H4 (cell line): ENCODE results near the gene ATP8B1. TPM values are rescaled to one million over a fixed set of nuclear protein-coding genes. Genes with fewer than 3 reads are reported as not detected.
"Not testable (repeated sequence)": the region's sequence is repeated elsewhere in the genome, so short reads cannot be mapped to it uniquely, and the experiment has no call there.

ENCODE experiments used
- DNase-seq: peaks from one replicate; pipeline ENCODE4 v3.0.0-alpha.2; 2015; ENCODE audit warnings: low spot score
- total RNA-seq: library from RNA; depleted of rRNA; stranded (reverse); fragments of >200 nt; shearing (Covaris generic); gene quantifications from 2 replicates; pipeline ENCODE4 v1.2.3, GENCODE V29; 2014

ATP8B1 gene
- total RNA-seq, 1 experiment from 2014 or later, result 0.64 TPM

DNA sequence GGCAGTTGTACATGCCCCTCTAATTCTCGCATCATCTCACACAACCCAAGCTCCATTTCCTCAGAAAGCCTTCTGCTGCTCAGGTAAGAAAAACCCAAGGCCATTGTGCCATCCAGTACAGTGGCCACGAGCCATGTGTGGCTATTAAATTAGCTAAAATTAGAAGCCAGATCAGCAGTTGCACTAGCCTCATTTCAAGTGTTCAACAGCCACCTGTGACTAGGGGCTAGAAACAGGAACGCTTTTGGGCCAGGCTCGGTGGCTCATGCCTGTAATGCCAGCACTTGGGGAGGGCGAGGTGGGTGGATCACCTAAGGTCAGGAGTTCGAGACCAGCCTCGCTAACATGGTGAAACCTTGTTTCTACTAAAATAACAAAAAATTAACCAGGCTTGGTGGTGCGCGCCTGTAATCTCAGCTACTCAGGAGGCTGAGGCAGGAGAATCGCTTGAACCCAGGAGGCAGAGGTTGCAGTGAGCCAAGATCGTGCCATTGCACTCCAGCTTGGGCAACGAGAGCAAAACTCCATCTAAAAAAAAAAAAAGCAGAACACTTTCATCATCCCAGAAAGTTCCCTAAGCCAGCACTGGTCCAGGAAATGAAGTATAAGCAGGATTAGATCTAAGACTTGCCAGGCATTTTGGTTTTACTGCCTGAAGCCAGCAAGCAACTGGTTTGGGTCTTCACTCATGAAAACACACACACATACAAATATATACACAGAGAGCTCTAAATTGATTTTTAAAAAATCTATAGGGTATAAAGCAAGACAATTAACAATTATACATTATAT, 35.7 kb downstream of the ATP8B1 start:
- no peak for DNase-seq

DNA sequence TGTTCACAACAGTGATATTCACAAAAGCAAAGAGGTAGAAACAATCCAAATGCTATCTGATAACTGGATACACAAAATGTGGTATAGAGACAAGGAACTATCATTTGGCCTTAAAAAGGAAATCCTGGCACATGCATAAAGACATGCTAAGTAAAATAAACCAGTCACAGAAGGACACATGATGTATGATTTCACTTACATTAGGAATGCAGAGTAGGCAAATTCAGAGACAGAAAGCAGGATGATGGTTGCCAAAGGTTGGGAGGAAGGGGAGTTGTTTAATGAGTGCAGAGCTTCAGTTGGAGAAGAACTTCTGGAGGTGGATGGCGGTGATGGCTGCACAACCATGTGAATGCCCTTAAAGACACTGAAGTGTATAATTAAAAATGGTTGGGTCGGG, 38.1 kb downstream of the ATP8B1 start:
- DNase-seq, result no peak

DNA sequence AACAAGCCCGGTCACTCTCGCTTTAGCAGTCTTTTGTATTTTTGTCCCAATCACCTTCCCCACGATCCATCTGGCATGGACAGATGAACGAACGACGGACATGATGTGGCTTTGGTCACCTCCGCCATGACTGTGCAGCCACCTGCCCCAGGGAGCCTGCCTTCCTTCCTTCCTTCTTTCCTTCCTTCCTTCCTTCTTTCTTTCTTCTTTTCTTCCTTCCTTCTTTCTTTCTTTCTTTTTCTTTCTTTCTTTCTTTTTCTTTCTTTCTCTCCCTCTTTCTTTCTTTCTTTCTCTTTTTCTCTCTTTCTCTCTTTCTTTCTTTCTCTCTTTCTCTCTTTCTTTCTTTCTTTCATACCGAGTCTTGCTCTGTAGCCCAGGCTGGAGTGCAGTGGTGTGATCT, 39.0 kb downstream of the ATP8B1 start:
- no peak for DNase-seq

DNA sequence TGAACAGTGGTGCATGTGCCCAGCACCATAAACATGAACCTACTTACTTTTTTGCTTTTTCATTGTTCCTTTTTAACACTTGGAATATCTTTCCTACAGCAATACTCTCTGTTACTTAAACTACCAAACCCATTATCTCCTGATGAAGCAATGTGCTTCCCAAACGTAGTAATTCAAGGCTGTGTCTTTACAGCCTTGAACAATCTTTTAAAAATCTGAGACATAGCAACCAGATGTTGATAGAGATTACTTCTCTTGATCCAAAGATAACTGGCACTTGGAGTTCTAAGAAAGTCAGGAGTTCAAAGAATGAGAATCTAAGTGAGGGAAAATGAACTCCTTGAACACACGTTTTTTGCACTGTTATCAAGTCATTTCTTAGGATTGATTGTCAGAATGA, 40.4 kb downstream of the ATP8B1 start:
- no peak for DNase-seq

DNA sequence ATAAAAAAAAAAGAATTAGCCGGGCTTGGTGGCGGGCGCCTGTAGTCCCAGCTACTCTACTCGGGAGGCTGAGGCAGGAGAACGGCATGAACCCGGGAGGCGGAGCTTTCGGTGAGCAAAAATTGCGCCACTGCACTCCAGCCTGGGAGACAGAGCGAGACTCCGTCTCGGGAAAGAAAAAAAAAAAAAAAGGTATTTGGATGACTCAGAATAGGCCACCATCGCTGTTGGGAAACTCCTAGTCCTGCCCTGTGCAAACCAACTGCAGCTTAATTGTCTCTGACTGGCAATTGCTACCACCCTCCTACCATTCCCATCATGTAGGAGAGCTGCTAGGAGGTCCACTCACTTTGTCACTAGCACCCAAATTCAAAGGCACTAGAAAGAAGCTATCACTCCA, 43.5 kb downstream of the ATP8B1 start:
- DNase-seq, result peak; percentile 65

DNA sequence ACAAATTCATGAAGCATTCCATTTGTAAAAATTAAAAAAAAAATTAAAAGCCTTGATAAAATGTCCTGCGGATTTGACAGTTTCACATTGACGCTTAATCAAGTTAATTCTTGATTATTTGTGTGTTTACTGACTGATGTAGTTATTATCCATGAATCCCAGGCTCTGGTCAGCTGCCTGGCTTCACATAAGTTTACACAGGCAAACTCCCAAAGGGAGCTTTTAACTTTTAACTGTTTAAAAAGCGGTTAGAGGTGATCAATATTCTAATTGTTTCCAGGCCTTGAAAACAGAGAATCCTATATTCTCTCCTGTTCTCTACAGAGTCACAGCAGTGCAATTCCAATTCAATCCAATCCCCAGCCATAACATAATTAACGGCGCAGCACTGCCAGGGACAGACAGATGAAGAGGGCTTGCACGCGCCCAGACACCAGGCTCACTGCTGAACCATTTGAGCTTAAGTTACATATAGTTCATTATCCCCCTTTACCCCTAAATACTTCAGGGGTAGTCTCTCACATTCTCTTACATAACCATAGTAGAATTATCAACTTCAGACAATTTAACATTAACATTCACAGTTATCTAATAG, 47.5 kb downstream of the ATP8B1 start:
- no peak for DNase-seq

DNA sequence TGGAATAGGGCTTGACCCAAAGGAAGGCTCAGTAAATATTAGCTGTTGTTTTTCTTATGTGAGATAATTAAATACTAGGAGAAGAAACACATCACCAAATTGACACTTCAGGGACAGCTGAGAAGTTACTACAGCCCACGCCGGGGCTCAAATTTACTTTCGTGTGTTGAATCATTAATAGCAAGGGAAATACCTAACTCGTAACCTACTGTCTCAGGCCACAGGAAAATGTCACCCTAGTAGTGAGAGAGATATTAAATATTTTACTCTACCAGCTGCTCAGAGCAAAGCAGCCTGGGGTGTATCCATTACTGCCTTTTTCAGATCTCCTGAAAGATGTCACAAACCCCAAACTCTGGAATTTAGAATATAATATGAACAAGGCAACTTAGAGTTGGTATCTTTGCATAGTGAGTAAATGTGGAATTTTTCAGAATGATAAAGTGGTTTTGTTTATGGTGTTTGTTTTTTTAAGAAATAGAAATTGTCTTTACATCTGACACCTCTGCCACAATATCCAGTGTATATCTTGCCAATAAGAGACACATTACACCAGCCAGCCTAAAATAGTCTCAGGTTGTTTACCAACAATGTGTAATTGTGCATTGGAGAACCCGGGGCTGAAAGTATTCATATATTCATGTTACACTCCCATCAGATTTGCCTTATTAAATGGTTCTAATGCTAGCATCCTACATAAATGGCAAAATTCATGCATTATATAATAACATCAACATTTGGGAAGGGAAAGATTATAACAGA, 48.4 kb downstream of the ATP8B1 start:
- DNase-seq, result no peak

DNA sequence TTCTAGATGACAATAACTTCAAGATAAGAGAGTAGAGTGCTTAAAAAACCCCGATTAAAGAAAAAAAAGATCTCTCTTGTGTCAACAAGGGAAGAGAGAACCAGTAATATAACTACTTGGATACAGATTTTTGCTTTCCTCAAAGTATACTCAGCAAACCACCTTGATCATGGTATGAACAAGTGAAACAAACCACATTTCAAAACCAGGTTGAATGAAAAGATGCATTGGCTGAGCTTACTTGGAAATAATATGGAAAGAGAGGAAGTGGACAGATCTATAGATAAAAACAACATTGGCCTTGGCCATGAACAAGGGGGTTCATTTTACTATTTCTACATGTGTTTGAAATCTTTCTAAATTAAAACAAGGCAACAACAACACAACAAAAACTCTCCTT, 50.1 kb downstream of the ATP8B1 start:
- DNase-seq, result no peak

DNA sequence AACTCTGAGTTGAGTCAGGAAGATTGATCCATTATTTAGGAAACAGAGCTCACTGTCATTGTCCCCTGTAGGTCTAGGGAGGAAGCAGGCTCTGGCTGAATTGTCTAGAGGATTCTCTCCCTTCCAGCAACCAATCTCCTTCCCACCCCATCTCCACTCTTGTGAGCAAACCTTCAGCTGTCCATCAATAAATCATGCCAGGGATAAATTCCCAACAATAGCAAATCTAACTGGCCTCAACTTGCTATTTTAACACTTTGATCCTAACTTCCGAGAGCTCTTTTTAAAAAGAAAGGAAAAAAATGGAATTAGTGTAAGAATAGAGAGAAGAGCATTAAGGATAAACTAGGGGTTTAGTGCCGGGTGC, 53.5 kb downstream of the ATP8B1 start:
- no peak for DNase-seq

DNA sequence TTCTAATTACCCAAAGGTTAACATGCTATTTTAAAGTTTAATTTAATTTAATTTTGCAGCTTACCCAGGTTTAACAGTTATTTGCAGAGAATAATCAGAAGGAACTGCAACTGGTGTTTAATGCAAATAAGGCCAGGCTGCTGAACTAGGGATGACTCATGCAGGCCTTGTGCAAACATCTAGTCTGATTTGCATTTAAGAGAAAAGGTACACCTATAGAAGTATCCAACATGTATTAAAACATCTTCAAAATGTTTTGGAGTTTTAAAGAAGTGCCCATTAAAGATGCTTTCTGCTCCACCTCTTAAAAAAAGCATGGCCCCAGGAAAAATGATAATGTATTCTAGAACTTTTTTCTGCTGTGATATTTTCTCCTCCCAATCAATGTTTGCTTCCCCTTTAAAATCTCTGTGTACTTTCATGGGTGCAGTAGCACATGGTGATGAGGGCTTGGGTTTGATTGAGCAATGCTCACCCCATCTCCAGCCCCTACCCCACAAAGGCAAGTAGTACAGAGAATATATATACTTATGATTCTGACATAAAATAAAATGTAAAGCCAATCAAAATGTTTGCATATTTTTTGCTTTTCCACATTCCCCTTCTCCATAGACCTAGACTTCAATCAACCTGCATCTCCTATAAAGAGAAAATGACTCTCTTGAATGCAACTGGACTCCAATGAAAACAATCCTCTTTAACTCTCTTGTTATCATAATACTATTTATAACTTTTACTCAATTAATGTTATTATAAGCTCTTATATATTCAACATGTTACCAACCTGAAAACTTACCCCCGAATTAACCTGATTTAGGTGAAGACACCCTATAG, 54.1 kb downstream of the ATP8B1 start:
- peak; percentile 30 for DNase-seq

DNA sequence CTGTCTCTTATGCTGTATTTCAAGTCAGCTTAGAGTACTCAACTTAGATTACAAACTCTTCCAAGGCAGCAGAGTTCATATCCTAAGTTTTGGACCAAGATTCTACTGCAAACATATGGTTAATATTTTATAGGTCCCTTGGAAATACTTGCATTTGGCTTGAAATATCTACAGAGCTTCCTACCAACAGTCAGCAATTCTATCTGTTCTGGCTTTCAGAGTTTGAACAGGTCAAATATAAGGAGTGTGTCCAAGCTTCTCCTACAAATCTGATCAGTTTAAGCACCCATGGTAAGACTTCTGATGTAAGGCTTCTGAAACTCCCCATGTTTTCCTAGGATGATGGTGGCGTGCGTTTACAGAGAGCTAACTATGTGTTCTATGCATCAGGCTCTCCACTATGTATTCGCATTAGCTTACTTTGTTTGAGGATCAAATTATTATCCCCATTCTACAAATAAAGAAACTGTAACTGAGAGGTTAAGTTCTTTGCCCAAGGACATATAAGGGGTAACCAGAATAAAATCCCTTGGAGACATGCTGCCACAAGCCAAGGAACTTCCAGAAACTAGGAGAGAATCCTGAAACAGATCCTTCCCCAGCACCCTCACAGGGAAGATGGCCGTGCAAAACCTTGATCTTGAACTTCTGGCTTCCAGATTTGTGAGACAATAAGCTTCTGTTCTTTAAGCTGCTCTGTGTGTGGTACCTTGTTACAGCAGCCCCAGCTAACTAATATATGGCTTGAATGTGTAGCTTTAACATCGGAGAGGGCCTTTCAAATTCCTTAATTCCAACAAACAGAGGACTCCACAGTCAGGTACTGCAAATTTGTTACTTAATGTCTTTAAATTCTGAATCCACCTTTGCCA, 55.1 kb downstream of the ATP8B1 start:
- DNase-seq, result no peak

DNA sequence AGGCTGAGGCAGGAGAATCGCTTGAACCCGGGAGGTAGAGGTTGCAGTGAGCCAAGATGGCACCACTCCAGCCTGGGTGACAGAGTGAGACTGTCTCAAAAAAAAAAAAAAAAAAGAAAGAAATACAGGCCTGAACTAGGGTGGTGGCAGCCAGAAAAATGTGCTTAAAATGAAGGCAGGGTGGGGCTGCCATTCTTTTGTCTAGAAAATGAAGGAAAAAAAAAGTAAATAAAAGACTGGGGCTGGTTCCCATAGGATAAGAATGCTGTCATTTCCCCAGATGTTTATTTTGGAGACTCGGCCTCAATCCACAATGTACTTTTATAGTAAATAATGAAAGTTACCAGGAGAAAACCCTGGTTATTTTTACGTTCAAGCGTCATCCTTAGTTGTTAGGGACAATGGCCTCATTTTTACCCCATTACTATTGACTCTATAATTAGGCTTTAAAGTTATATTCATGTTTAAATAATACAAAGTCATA, 58.9 kb downstream of the ATP8B1 start:
- peak; percentile 61 for DNase-seq

DNA sequence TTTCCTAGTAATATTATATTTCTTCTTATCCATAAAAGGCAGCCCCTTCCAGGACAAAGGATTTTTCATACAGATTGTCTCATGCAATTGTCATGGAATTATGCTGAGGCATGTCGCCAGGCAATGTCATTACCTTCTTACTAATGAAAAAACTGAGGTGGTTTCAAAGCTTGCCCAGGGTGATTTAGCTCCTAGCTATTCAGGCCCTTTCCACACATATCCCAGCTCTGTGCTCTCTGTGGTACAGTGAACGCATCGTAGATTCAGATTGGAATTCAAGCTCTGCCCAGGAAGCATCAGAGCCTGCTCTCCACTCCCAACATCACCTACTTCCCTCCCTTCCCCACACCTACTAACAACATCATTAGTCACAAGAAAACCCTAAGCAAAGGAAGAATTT, 60.1 kb downstream of the ATP8B1 start:
- no peak for DNase-seq

DNA sequence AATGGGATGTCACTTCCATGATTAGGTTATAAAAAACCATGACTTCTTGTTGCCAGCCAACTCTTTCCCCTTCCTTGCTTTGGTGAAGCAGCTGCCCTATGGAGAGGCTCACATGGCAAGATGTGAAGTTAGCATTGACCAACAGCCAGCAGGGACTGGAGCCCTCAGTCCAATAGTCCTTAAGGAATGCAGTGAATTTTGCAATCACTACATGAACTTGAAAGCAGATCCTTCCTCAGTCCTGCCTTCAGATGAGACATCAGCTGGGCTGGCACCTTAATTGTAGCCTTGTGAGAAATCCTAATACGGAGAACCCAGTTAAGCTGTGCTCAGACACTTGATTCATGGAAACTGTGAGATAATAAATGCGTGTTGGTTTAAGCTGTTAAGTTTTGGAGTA, 61.8 kb downstream of the ATP8B1 start:
- no peak for DNase-seq

DNA sequence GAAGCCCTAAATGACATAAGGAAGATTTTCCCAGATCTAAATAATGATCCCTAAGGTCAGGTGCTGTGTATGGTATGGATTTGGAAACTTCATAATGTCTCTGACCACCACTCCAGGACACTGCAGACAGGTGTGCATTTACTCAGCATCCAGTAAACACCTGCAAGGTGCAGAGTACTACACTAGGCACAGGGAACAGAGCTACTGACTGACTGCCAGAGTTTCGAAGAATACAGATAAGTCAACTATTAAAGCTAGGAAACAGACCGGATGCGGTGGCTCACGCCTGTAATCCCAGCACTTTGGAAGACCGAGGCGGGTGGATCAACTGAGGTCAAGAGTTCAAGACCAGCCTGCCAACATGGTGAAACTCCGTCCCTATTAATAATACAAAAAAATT, 65.0 kb downstream of the ATP8B1 start:
- no peak for DNase-seq

DNA sequence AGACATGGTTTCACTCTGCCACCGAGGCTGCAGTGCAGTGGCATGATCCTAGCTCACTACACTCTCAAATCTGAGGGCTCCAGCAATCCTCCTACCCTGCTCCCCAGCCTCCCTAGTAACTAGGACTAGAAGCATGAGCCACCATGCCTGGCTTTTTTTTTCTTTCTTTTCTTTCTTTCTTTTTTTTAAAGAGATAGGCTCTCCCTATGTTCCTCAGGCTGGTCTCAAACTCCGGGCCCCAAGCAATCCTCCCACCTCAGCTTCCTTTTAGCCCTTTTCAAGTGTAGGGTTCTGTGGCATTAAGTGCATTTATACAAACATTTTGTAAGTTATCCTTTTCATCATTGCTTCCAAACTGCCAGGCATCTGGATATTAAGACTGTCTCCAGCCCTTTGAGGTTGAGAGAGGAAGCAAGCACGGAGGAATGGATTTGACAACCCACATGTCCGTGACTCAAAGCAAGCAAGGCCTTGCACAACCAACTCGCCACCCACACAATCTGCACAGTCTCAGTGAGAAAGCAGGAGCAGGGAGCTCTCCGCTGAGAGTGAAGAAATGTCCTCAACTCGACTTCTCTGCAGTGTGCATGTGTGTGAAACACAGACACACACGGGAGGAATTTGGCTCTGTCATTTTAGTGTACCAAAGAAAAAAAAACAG, 65.6 kb downstream of the ATP8B1 start:
- peak; percentile 83 for DNase-seq

DNA sequence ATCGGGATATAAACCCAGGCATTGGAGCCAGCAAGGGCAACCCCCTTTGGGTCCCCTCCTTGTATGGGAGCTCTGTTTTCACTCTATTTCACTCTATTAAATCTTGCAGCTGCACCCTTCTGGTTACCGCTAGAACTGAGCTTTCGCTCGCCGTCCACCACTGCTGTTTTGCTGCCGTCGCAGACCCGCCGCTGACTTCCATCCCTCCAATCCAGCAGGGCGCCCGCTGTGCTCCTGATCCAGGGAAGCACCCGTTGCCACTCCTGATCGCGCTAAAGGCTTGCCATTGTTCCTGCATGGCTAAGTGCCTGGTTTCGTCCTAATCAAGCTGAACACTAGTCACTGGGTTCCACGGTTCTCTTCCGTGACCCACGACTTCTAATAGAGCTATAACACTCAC, 68.1 kb downstream of the ATP8B1 start:
- DNase-seq, result not testable (repeated sequence)

DNA sequence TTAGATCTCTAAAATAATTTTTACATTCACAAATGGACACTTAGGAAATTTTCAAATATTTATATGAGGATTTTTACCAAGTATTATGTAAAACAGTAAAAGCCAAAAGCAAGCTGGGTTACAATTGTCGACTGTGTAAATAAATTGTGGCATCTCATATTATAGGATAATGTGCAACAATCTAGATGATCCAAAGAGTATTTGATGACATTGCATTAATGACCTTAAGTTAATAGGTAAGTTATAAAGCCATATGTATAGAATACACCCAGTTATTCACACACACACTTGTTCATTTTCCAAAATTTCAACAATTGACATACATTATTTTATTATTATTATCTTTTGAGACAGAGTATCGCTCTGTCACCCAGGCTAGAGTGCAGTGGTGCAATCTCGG, 69.3 kb downstream of the ATP8B1 start:
- DNase-seq, result no peak

DNA sequence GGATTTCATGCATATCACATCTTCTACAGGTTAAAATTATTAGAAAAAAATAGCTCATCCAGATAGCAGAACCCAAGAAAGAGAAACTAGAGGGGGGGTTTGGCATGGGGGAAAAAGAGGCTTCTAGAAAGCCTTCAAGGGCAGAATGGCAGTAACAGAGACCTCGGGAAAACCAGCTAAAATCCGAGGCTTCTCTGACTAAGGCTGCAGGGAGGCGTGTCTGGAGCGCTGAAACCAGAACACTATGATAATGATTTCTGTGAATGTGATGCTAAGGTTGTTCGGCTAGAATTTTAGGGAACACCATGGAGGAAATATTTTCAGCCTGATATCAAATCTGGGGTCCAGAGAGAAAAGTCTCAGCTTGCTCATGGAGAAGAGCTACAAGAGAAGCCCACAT, 73.0 kb downstream of the ATP8B1 start:
- DNase-seq, result no peak

DNA sequence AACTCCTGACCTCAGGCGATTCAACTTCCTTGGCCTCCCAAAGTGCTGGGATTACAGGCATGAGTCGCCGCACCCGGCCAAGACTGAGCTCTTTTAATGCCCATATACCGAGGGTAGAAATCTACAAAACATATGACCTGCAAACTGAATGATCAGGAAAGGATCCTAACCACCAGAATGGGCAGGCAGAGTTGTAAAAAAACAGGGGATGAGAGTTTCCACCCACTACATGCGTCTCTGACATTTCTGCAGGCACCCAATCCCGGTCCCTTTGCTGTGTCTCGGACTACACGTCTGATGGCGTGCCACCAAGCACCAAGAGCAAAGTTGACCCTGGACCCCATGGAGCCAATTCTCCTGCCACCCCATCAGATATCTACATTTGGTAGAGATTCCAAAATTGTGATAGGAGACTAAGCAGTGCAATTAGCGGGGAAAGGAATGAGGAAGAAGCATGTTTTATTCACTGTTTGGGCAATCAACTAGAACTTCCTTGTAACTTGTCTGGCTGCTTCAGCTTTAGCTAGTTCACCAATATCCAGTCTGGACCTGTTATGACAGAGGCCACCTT, 74.1 kb downstream of the ATP8B1 start:
- no peak for DNase-seq
